Measurements from ENCODE around the gene ZHX3. TPM values are rescaled to one million over a fixed set of nuclear protein-coding genes. Genes with fewer than 3 reads are reported as not detected.

Gene ZHX3
- total and polyA plus RNA-seq, 2 donors (not counting 1 experiment from before 2014, with no cell fraction given): 4.3 to 22.2 TPM

DNA sequence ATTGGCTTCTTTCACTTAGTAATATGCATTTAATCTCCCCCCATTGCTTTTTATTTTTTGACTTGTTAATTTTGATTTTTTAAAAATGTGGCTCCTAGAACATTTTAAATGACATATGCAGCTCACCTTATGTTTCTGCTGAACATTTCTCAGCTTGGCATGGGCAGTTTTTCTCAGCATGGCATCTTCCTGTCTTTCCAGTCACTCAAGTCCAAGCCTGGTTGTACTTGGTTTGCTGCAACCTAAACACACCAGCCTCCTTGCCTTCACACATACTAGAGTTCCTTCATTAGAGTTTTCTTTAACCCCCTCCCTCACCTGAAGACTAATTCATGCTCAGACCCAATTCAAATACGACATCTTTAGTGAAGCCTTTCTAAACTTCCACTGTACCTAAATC is 86.4 kb downstream of the ZHX3 start:
- Histone ChIP-seq H3K4me3 (ENCODE audit: control extremely low read depth in 1 of 5, extremely low read depth in 1 of 5, insufficient read depth in 1 of 5, low read depth in 2 of 5, low read length in 4 of 5) (no peak overlapping the region), H3K36me3 (replicated peaks in 1 of 2; ENCODE audit: control extremely low read depth in 1 of 2, control insufficient read depth in 1 of 2, extremely low read depth in 1 of 2, insufficient read depth in 2 of 2, low read length in 1 of 2) (no peaks in the 10 kb centered on the region), H3K79me2 (ENCODE audit: control insufficient read depth, insufficient read depth, low read length) (peaks cover 4% of the 10 kb centered on the region), H3K9me3 (ENCODE audit: control extremely low read depth in 1 of 3, control insufficient read depth in 2 of 3, insufficient read depth in 1 of 3, low read length in 2 of 3) (peaks cover 0 to 1% (median 0%) of the 10 kb centered on the region in 3 donors), H3K27ac (ENCODE audit: low read length in 2 of 2) (no peak overlapping the region), H3K4me2 (replicated peaks; ENCODE audit: low read depth, low read length, poor library complexity, severe bottlenecking) (no peak overlapping the region), H4K20me1 (ENCODE audit: control insufficient read depth, insufficient read depth, low read length, poor library complexity, severe bottlenecking) (no peaks in the 10 kb centered on the region), H3K9ac (ENCODE audit: low read length) (no peak overlapping the region), H3K4me1 (ENCODE audit: control insufficient read depth in 2 of 2, insufficient read depth in 2 of 2, low read length in 2 of 2) (peaks cover 9 to 15% of the 10 kb centered on the region in 2 donors), H2AFZ (ENCODE audit: insufficient read depth, low read depth, low read length, poor library complexity, severe bottlenecking) (no peak overlapping the region), H3K27me3 (replicated peaks in 1 of 4; ENCODE audit: control extremely low read depth in 1 of 4, control insufficient read depth in 3 of 4, insufficient read depth in 4 of 4, low read length in 3 of 4) (no peaks in the 10 kb centered on the region)
- no CpG with 5 or more reads among the region's 1 CpG for WGBS (ENCODE audit: insufficient coverage)
- H3K9me3 Mint-ChIP-seq (ENCODE audit: insufficient read depth): no peaks in the 10 kb centered on the region
- intact Hi-C loops (cut with micrococcal nuclease): loop anchor here (5.0 kb wide), 1 partner anchor 264 kb away; no protein-coding TSS in a partner anchor
- ATAC-seq (ENCODE audit: low read depth) (no peak), DNase-seq (no peak)
- H3K27ac Mint-ChIP-seq: no peak overlapping the region
- CTCF ChIA-PET: interaction anchor here (0.7 to 5.0 kb wide), 11 partner anchors 7 to 110 kb away, joined by 3 to 48 read pairs (median 9); partner anchors contain the start of gene LPIN3
- no peaks in the 10 kb centered on the region for H3K27me3 Mint-ChIP-seq
- no peak overlapping the region for H3K4me3 Mint-ChIP-seq
- POLR2A ChIA-PET: no interaction called here
- peaks cover 26% of the 10 kb centered on the region for H3K4me1 Mint-ChIP-seq
- TF ChIP-seq, protein P1, sequence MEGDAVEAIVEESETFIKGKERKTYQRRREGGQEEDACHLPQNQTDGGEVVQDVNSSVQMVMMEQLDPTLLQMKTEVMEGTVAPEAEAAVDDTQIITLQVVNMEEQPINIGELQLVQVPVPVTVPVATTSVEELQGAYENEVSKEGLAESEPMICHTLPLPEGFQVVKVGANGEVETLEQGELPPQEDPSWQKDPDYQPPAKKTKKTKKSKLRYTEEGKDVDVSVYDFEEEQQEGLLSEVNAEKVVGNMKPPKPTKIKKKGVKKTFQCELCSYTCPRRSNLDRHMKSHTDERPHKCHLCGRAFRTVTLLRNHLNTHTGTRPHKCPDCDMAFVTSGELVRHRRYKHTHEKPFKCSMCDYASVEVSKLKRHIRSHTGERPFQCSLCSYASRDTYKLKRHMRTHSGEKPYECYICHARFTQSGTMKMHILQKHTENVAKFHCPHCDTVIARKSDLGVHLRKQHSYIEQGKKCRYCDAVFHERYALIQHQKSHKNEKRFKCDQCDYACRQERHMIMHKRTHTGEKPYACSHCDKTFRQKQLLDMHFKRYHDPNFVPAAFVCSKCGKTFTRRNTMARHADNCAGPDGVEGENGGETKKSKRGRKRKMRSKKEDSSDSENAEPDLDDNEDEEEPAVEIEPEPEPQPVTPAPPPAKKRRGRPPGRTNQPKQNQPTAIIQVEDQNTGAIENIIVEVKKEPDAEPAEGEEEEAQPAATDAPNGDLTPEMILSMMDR (IDR thresholded peaks at IDR 0.05): no peak
- no peak for TF ChIP-seq EZH2 (IDR thresholded peaks at IDR 0.05; ENCODE audit: borderline replicate concordance, insufficient read depth, low read depth, low read length, poor library complexity, severe bottlenecking)

DNA sequence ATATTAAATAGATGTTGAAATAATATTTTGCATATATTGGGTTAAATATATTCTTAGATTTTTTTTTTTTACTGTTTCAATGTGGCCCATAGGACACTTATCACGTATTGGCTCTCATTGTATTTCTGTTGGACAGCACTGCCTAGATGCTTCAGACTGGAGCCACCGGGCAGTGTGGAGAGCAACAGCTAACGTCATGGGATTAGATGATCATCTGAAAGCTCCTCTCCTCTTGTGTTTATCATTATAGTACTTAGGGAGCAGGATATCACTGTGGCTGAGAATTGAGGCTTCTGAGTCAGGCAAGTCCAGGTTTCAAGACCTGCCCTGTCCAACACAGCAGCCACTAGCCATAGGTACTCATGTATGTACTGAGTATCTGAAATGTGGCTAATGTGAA is 87.4 kb downstream of the ZHX3 start:
- Histone ChIP-seq H3K36me3 (replicated peaks in 1 of 2; ENCODE audit: control extremely low read depth in 1 of 2, control insufficient read depth in 1 of 2, extremely low read depth in 1 of 2, insufficient read depth in 2 of 2, low read length in 1 of 2) (no peaks in the 10 kb centered on the region), H3K4me1 (ENCODE audit: control insufficient read depth in 2 of 2, insufficient read depth in 2 of 2, low read length in 2 of 2) (peaks cover 9 to 15% of the 10 kb centered on the region in 2 donors), H3K4me2 (replicated peaks; ENCODE audit: low read depth, low read length, poor library complexity, severe bottlenecking) (no peak overlapping the region), H3K27ac (ENCODE audit: low read length in 2 of 2) (no peak overlapping the region), H4K20me1 (ENCODE audit: control insufficient read depth, insufficient read depth, low read length, poor library complexity, severe bottlenecking) (no peaks in the 10 kb centered on the region), H3K9ac (ENCODE audit: low read length) (no peak overlapping the region), H3K27me3 (replicated peaks in 1 of 4; ENCODE audit: control extremely low read depth in 1 of 4, control insufficient read depth in 3 of 4, insufficient read depth in 4 of 4, low read length in 3 of 4) (no peaks in the 10 kb centered on the region), H3K9me3 (ENCODE audit: control extremely low read depth in 1 of 3, control insufficient read depth in 2 of 3, insufficient read depth in 1 of 3, low read length in 2 of 3) (peaks cover 0 to 1% (median 0%) of the 10 kb centered on the region in 3 donors), H3K79me2 (ENCODE audit: control insufficient read depth, insufficient read depth, low read length) (peaks cover 4% of the 10 kb centered on the region), H3K4me3 (ENCODE audit: control extremely low read depth in 1 of 5, extremely low read depth in 1 of 5, insufficient read depth in 1 of 5, low read depth in 2 of 5, low read length in 4 of 5) (no peak overlapping the region), H2AFZ (ENCODE audit: insufficient read depth, low read depth, low read length, poor library complexity, severe bottlenecking) (no peak overlapping the region)
- H3K4me3 Mint-ChIP-seq: no peak overlapping the region
- H3K4me1 Mint-ChIP-seq: peaks cover 26% of the 10 kb centered on the region
- intact Hi-C loops (cut with micrococcal nuclease): loop anchor here (5.0 kb wide), 1 partner anchor 263 kb away; no protein-coding TSS in a partner anchor
- H3K27me3 Mint-ChIP-seq: no peaks in the 10 kb centered on the region
- no CpG with 5 or more reads among the region's 3 CpGs for WGBS (ENCODE audit: insufficient coverage)
- no peak for DNase-seq
- H3K27ac Mint-ChIP-seq: no peak overlapping the region
- POLR2A ChIA-PET: no interaction called here
- no peaks in the 10 kb centered on the region for H3K9me3 Mint-ChIP-seq (ENCODE audit: insufficient read depth)
- CTCF ChIA-PET: interaction anchor here (0.8 to 3.6 kb wide), 2 partner anchors 13 to 95 kb away, joined by 6 to 24 read pairs; no protein-coding TSS in a partner anchor
- no peak for TF ChIP-seq EZH2 (IDR thresholded peaks at IDR 0.05; ENCODE audit: borderline replicate concordance, insufficient read depth, low read depth, low read length, poor library complexity, severe bottlenecking)
- TF ChIP-seq, protein P1 (IDR thresholded peaks at IDR 0.05): no peak
- no peak for ATAC-seq (ENCODE audit: low read depth)

Data from B cell (primary cell).